H1 (cell line): ENCODE results near the gene CPXM1. TPM values are rescaled to one million over a fixed set of nuclear protein-coding genes. Genes with fewer than 3 reads are reported as not detected.

Source experiments
- CTCF ChIA-PET: fragments of 300-600 bp; sonication (Branson Sonifier 250); formaldehyde crosslinking; loops from one replicate; lab custom pipeline; 2021; ENCODE audit not compliant: partially characterized antibody; lab: Charles Lee
- POLR2A ChIA-PET: fragments of 300-600 bp; sonication (Branson Sonifier 250); formaldehyde crosslinking; loops from one replicate; lab custom pipeline; 2021; ENCODE audit warnings: inconsistent platforms; ENCODE audit not compliant: partially characterized antibody; lab: Charles Lee
- DNase-seq, 2 experiments: peaks; one replicate each; pipeline versions ENCODE4 v3.0.0 to v3.0.0-alpha.2; 2010 to 2022; ENCODE audit warnings: low spot score in 2 of 2, low read depth in 1 of 2, mixed read lengths in 1 of 2
- FAIRE-seq: peaks from 2 replicates; lab custom pipeline; 2011; peaks lifted over from hg19 to GRCh38; lab: Jason Lieb, UNC
- H2AFZ ChIP-seq: 2 replicates; pipeline ENCODE4 v1.8.1; 2012; ENCODE audit warnings: low read length, inconsistent platforms
- H2AK5ac ChIP-seq: 2 replicates; pipeline ENCODE4 v1.6.1; 2013; ENCODE audit warnings: low read depth, low read length
- H2BK120ac ChIP-seq: replicated peaks from 2 replicates; pipeline ENCODE3; 2013; ENCODE audit warnings: low read depth, low read length, inconsistent platforms
- H2BK12ac ChIP-seq: 2 replicates; pipeline ENCODE4 v1.6.1; 2013; ENCODE audit warnings: low read depth, low read length
- H2BK15ac ChIP-seq: 2 replicates; pipeline ENCODE4 v1.6.1; 2013; ENCODE audit warnings: low read length
- H2BK20ac ChIP-seq: 2 replicates; pipeline ENCODE4 v1.6.1; 2013; ENCODE audit warnings: low read length
- H2BK5ac ChIP-seq: 2 replicates; pipeline ENCODE4 v1.6.1; 2013; ENCODE audit warnings: low read depth, low read length
- H3K14ac ChIP-seq: 2 replicates; pipeline ENCODE4 v1.6.1; 2013; ENCODE audit warnings: inconsistent platforms; ENCODE audit not compliant: insufficient read length
- H3K18ac ChIP-seq: 2 replicates; pipeline ENCODE4 v1.6.1; 2013; ENCODE audit warnings: low read length; ENCODE audit errors: extremely low read depth
- H3K23ac ChIP-seq: 2 replicates; pipeline ENCODE4 v1.6.1; 2013; ENCODE audit warnings: inconsistent platforms; ENCODE audit not compliant: insufficient read length
- H3K23me2 ChIP-seq: 2 replicates; pipeline ENCODE4 v1.6.1; 2013; ENCODE audit warnings: low read depth, low read length
- H3K27ac ChIP-seq: 2 replicates; pipeline ENCODE4 v1.6.1; 2011; ENCODE audit warnings: low read depth, low read length, inconsistent platforms
- H3K27me3 ChIP-seq, 4 experiments: replicated peaks in 1 of 4; 1 replicate in 1 of 4; 2 replicates in 3 of 4; pipeline versions ENCODE4 v1.6.1 to v1.8.1; 2011 to 2013; ENCODE audit warnings: low read length in 3 of 4, mild to moderate bottlenecking in 3 of 4, inconsistent platforms in 2 of 4, mixed read lengths in 2 of 4, moderate library complexity in 1 of 4; ENCODE audit not compliant: control insufficient read depth in 3 of 4, insufficient read depth in 3 of 4; ENCODE audit errors: extremely low read depth in 1 of 4
- H3K36me3 ChIP-seq, 4 experiments: 2 replicates each; pipeline versions ENCODE4 v1.6.1 to v1.8.1; 2011 to 2013; ENCODE audit warnings: mild to moderate bottlenecking in 4 of 4, low read length in 3 of 4, moderate library complexity in 2 of 4, control low read depth in 1 of 4, inconsistent platforms in 1 of 4; ENCODE audit not compliant: insufficient read depth in 4 of 4, control insufficient read depth in 2 of 4
- H3K4ac ChIP-seq: replicated peaks from 2 replicates; pipeline ENCODE3; 2013; ENCODE audit warnings: low read length, low read depth, mixed read lengths, inconsistent platforms; ENCODE audit not compliant: insufficient read length
- H3K4me1 ChIP-seq, 4 experiments: replicated peaks in 1 of 4; 1 replicate in 1 of 4; 2 replicates in 3 of 4; pipeline versions ENCODE4 v1.6.1 to v1.8.1; 2011 to 2013; ENCODE audit warnings: low read length in 3 of 4, inconsistent platforms in 2 of 4, mixed read lengths in 1 of 4; ENCODE audit not compliant: insufficient read depth in 4 of 4, control insufficient read depth in 3 of 4
- H3K4me2 ChIP-seq, 2 experiments: 2 replicates each; pipeline versions ENCODE4 v1.6.1 to v1.8.1; 2011 to 2013; ENCODE audit warnings: low read depth in 2 of 2, low read length in 2 of 2, control low read depth in 1 of 2, inconsistent platforms in 1 of 2, mild to moderate bottlenecking in 1 of 2; ENCODE audit not compliant: insufficient read depth in 1 of 2
- H3K4me3 ChIP-seq, 4 experiments: fragments of 200-600, 300-600 bp in 1 of 4; sonication (generic), shearing (Covaris generic), sonication (Bioruptor Twin) in 1 of 4; 2 replicates each; pipeline versions ENCODE4 v1.5.1 to v1.8.1; 2011 to 2016; ENCODE audit warnings: low read length in 4 of 4, low read depth in 3 of 4, control low read depth in 2 of 4, inconsistent platforms in 2 of 4, mild to moderate bottlenecking in 2 of 4, mixed read lengths in 1 of 4, moderate library complexity in 1 of 4; ENCODE audit not compliant: insufficient read depth in 2 of 4; ENCODE audit errors: extremely low read depth in 1 of 4
- H3K56ac ChIP-seq: replicated peaks from 2 replicates; pipeline ENCODE3; 2013; ENCODE audit warnings: low read depth, mild to moderate bottlenecking, mixed read lengths, low read length, inconsistent platforms; ENCODE audit not compliant: insufficient read length
- H3K79me1 ChIP-seq: 2 replicates; pipeline ENCODE4 v1.6.1; 2013; ENCODE audit warnings: low read depth, low read length, control low read depth
- H3K79me2 ChIP-seq, 2 experiments: 2 replicates each; pipeline versions ENCODE4 v1.6.1 to v1.8.1; 2012 to 2013; ENCODE audit warnings: low read length in 2 of 2, mild to moderate bottlenecking in 2 of 2, inconsistent platforms in 1 of 2; ENCODE audit not compliant: insufficient read depth in 2 of 2, control insufficient read depth in 1 of 2
- H3K9ac ChIP-seq, 4 experiments: replicated peaks in 1 of 4; 1 replicate in 1 of 4; 2 replicates in 3 of 4; pipeline versions ENCODE4 v1.6.1 to v1.8.1; 2011 to 2013; ENCODE audit warnings: low read depth in 3 of 4, low read length in 3 of 4, control low read depth in 2 of 4, mild to moderate bottlenecking in 2 of 4, moderate library complexity in 2 of 4, inconsistent platforms in 1 of 4; ENCODE audit errors: extremely low read depth in 1 of 4
- H3K9me3 ChIP-seq, 2 experiments: 2 replicates each; pipeline versions ENCODE4 v1.6.1 to v1.8.1; 2012 to 2013; ENCODE audit warnings: mild to moderate bottlenecking in 2 of 2, moderate library complexity in 2 of 2, control low read depth in 1 of 2, inconsistent platforms in 1 of 2, low read depth in 1 of 2, low read length in 1 of 2, mixed read lengths in 1 of 2; ENCODE audit not compliant: insufficient read depth in 2 of 2
- H4K20me1 ChIP-seq, 2 experiments: replicated peaks in 1 of 2; 2 replicates each; pipeline versions ENCODE3 to v1.8.1; 2011 to 2013; ENCODE audit warnings: inconsistent platforms in 2 of 2, low read length in 2 of 2, mild to moderate bottlenecking in 1 of 2; ENCODE audit not compliant: insufficient read depth in 2 of 2, control insufficient read depth in 1 of 2
- H4K5ac ChIP-seq: 2 replicates; pipeline ENCODE4 v1.6.1; 2013; ENCODE audit warnings: low read length, low read depth, mixed read lengths, inconsistent platforms; ENCODE audit not compliant: insufficient read length
- H4K8ac ChIP-seq: 2 replicates; pipeline ENCODE4 v1.8.0; 2013; ENCODE audit warnings: mild to moderate bottlenecking, moderate library complexity, low read length, inconsistent platforms; ENCODE audit not compliant: insufficient read depth; ENCODE audit errors: extremely low read depth
- H4K91ac ChIP-seq: replicated peaks from 2 replicates; pipeline ENCODE3; 2013; ENCODE audit warnings: low read length, mixed read lengths, inconsistent platforms; ENCODE audit not compliant: insufficient read length
- BACH1 ChIP-seq: IDR thresholded peaks from 2 replicates; pipeline ENCODE4 v1.6.1; 2012; ENCODE audit warnings: low read length, improper control_type of control experiment
- CHD2 ChIP-seq: IDR thresholded peaks from 2 replicates; pipeline ENCODE4 v1.6.1; 2012; ENCODE audit warnings: low read length, improper control_type of control experiment
- EP300 ChIP-seq, 2 experiments: IDR thresholded peaks; 1 replicate in 1 of 2; 2 replicates in 1 of 2; pipeline ENCODE4 v1.6.1; 2011 to 2012; ENCODE audit warnings: low read depth in 2 of 2, low read length in 2 of 2, mild to moderate bottlenecking in 2 of 2, borderline replicate concordance in 1 of 2, inconsistent platforms in 1 of 2, moderate library complexity in 1 of 2
- JUND ChIP-seq: IDR thresholded peaks from 2 replicates; pipeline ENCODE4 v1.6.1; 2011; ENCODE audit warnings: mild to moderate bottlenecking, improper control_type of control experiment, low read length
- KDM4A ChIP-seq: IDR thresholded peaks from one replicate; pipeline ENCODE4 v1.7.1; 2012; ENCODE audit warnings: low read depth, mild to moderate bottlenecking, moderate library complexity, low read length, inconsistent platforms; ENCODE audit not compliant: severe bottlenecking
- NRF1 ChIP-seq: IDR thresholded peaks from 2 replicates; pipeline ENCODE4 v1.6.1; 2011; ENCODE audit warnings: mild to moderate bottlenecking, low read depth, low read length, improper control_type of control experiment
- SIN3A ChIP-seq, 2 experiments: IDR thresholded peaks in 1 of 2; conservative IDR thresholded peaks in 1 of 2; 2 replicates each; pipeline ENCODE4 v1.6.1; 2011 to 2012; ENCODE audit warnings: low read length in 2 of 2, improper control_type of control experiment in 1 of 2, low read depth in 1 of 2, mild to moderate bottlenecking in 1 of 2
- TAF7 ChIP-seq: optimal IDR thresholded peaks from 2 replicates; pipeline ENCODE3; 2011; ENCODE audit warnings: low read depth, mild to moderate bottlenecking, inconsistent platforms, low read length, moderate library complexity, borderline replicate concordance
- WGBS, 2 experiments: shearing (Covaris generic) in 1 of 2; methylation state at CpG; one replicate each; pipeline versions ENCODE4 v1.1.6 to v1.1.7; 2013 to 2015; ENCODE audit warnings: low lambda C conversion rate in 2 of 2, mixed read lengths in 2 of 2, inconsistent platforms in 1 of 2, low coverage in 1 of 2, missing lambda C conversion rate in 1 of 2; ENCODE audit not compliant: insufficient replicate concordance in 2 of 2, insufficient coverage in 1 of 2, insufficient read length in 1 of 2; ENCODE audit errors: extremely low coverage in 1 of 2, missing lambda C conversion rate in 1 of 2; 5-methylcytosine and 5-hydroxymethylcytosine counted together
- polyA plus RNA-seq, 7 experiments: library from polyadenylated mRNA; depleted of rRNA in 3 of 7; stranded (reverse) in 5 of 7; unstranded in 2 of 7; fragments of >200 nt in 5 of 7; fragments of 200-250 nt in 2 of 7; gene quantifications; 1 replicate in 5 of 7; 2 replicates in 1 of 7; 4 replicates in 1 of 7; pipeline versions ENCODE4 v1.2.1 to v1.2.3, GENCODE V29; 2011 to 2013; ENCODE audit warnings: missing spikeins in 2 of 7, mixed read lengths in 2 of 7
- total RNA-seq: library from RNA; stranded (reverse); fragmentation: NEBNext Ultra II Directional; extraction: Animal tissue kit (Norgen Biotek cat#: 25700); gene quantifications from 2 replicates; pipeline ENCODE4 v1.2.1, GENCODE V29; 2021

The CPXM1 gene
- total and polyA plus RNA-seq, 2 of the 8 experiments (the other 6 are each of a cell fraction or from before 2014, with no cell fraction given) = 31.3 to 81.9 TPM

DNA sequence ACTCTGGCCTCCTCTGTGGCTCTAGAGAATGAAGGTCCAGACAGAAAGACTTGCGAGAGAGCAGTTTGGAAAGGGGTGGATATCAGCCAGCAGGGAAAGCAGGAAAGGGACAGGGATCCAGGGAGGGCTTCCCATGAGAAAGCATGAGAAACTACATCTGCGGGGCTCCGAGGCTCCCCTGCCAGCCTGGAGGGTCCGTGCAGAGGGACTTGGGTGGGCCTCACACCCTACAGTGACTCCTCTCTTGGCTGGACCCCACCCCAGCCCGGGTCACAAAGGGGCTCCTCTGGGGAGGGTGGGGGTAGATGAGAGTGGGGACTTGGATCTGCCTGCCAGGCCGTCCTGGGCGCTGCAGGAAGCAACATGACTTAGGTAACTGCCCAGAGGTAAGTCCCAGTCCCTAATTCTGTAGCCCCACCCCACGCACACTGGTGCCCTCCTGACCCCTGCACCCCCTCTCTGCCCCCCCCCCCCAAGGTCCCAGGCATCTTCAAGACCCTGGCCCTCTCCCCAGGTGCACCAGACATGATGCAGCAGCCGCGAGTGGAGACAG lies 15.7 kb upstream of the CPXM1 start, which contains the start of gene TMEM239:
TSS of gene TMEM239 (plus strand) at position 335 of the 553 bp plus-strand sequence. CDS start at position 526, 191 bp downstream.
- no peak within 1 kb of the TSS for H3K56ac ChIP-seq
- H2BK5ac ChIP-seq = no peak within 1 kb of the TSS
- no peak within 1 kb of the TSS for H3K4me3 ChIP-seq
- no peak within 1 kb of the TSS for H3K4me2 ChIP-seq
- no peak within 1 kb of the TSS for H2BK120ac ChIP-seq
- H3K27ac ChIP-seq = no peak within 1 kb of the TSS
- H2AK5ac ChIP-seq = no peak within 1 kb of the TSS
- H3K14ac ChIP-seq = no peak within 1 kb of the TSS
- no peaks in the 10 kb centered on the region for H4K20me1 ChIP-seq
- POLR2A ChIA-PET = no interaction called here
- H2BK15ac ChIP-seq = no peak within 1 kb of the TSS
- H2BK20ac ChIP-seq = no peak within 1 kb of the TSS
- no peak within 1 kb of the TSS for H3K4ac ChIP-seq
- FAIRE-seq (no peak), DNase-seq (no peak)
- peaks cover 0 to 14% (median 9%) of the 10 kb centered on the region in 4 experiments; a peak in 6 of 7 replicates for H3K4me1 ChIP-seq
- no peak within 1 kb of the TSS for H3K23ac ChIP-seq
- H3K23me2 ChIP-seq = peaks cover 3% of the 10 kb centered on the region; the same call in 1 of the 2 replicates
- 0 out of 4 replicates have a peak, but pooled peaks cover 0 to 7% of the 10 kb centered on the region in 2 experiments for H3K9me3 ChIP-seq
- H3K79me2 ChIP-seq = no peaks in the 10 kb centered on the region
- H3K27me3 ChIP-seq = peaks cover 10 to 26% (median 19%) of the 10 kb centered on the region in 4 experiments
- no peaks in the 10 kb centered on the region for H3K79me1 ChIP-seq
- H2AFZ ChIP-seq = no peak within 1 kb of the TSS
- H4K5ac ChIP-seq = no peak within 1 kb of the TSS
- H2BK12ac ChIP-seq = no peak within 1 kb of the TSS; the same call in 1 of the 2 replicates
- no peak within 1 kb of the TSS for H3K18ac ChIP-seq
- TF ChIP-seq BACH1 (no peak), SIN3A (conservative IDR thresholded peaks at IDR 0.05 in 1 of 2, IDR thresholded peaks at IDR 0.05 in 1 of 2; ENCODE audit: low read depth in 1 of 2, low read length in 2 of 2) (no peak), NRF1 (no peak), JUND (no peak), EP300 (IDR thresholded peaks at IDR 0.05; ENCODE audit: borderline replicate concordance in 1 of 2, low read depth in 2 of 2, low read length in 2 of 2) (no peak), TAF7 (no peak), CHD2 (no peak), KDM4A (no peak)
- H3K9ac ChIP-seq = no peak within 1 kb of the TSS
- no peak within 1 kb of the TSS for H4K8ac ChIP-seq
- H4K91ac ChIP-seq = no peak within 1 kb of the TSS
- WGBS, 2 experiments = 81% methylated on average over 6 of the region's 10 CpGs; no CpG with 5 or more reads in 1 of the 2 experiments
- CTCF ChIA-PET = interaction anchor here (0.6 to 1.8 kb wide), 8 partner anchors 12 to 278 kb away, joined by 3 to 7 read pairs (median 4); partner anchors contain the start of gene CPXM1
- H3K36me3 ChIP-seq = 0 out of 8 replicates have a peak, but pooled peaks cover 0 to 2% (median 0%) of the 10 kb centered on the region in 4 experiments
